ENCODE results near the gene EPHB1.

The EPHB1 gene

DNA sequence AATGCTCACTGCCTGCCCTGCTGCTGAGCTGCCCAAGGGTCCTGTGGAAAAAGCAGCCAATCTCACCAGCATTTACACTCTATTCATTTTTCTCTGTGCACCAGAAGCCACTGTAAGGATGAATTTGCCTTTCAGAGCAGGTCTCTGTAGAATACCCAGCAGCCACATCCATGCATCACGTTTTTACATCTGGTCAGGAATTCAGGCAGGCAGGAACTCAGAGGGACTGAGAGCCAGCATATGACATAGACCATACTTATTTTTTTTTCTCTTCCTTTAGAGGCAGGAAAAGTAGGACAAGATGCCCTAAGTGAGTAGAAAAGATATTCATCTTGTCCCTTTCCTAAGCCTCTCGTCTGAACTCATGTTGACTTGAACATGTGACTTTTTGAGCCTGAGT is 292.7 kb downstream of the EPHB1 start:
- TF ChIP-seq CTCF (IDR thresholded peaks at IDR 0.05; ENCODE audit: low read depth, low read length) = no peak
- H3K4me3 ChIP-seq (ENCODE audit: low read depth, low read length) = no peak overlapping the region
- in situ Hi-C loops (cut with HindIII; ENCODE audit: low sequenced_read_pairs) = no loop called here
- DNase-seq (ENCODE audit: low read depth, low spot score) = no peak

DNA sequence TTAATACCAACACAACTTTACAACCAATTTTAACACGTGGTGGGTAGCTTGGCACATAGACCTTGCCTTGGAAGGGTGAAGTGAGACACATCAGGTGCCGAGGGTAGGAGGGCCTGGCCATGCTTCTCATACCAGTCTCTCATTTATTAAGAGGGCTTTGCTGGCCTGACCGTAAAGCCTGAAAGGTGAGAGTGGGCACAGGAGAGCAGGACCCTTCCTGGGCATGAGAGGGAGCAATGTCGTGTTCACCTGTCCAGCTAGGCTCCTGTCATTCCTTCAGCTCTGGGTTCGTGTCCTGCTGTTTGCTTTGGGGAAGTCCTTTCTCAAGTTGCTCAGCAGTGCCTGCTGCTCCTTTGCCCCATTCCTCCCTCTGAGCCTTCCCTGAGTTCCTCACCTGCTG is 294.4 kb downstream of the EPHB1 start:
- no peak for DNase-seq (ENCODE audit: low read depth, low spot score)
- no peak overlapping the region for H3K4me3 ChIP-seq (ENCODE audit: low read depth, low read length)
- TF ChIP-seq CTCF (IDR thresholded peaks at IDR 0.05; ENCODE audit: low read depth, low read length) = no peak
- in situ Hi-C loops (cut with HindIII; ENCODE audit: low sequenced_read_pairs) = no loop called here

DNA sequence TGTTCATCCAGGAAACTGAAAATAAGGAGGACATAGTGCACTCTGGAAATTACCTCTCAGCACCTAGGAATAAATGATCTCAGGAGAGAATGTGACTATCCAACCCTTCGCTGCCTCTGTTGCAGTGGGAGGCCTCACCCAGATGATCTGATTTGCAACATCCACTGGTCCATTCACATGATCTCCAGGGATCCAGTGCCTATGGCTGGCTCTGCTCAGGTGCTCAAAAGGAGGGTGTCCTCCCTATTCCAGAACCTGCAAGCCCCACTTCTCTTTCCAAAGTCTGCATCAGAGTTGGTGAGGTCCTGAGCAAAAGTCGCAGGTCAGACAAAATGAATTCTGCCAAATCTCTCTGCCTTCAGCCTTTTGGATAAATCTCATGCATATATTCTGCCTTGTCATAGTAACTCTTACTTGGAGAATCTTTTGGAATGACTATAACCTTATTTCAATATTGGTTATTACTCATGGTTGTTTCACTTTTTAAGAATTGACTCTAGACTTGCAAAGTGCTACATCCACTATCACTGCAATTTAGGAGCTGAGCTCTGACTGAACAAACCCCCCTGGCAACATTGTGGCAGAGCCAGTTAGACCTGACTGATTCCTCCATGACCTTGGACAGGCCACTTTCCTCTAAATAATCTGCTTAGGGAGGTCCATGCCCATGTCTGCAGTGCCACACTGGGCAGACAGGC is 295.1 kb downstream of the EPHB1 start:
- TF ChIP-seq CTCF (IDR thresholded peaks at IDR 0.05; ENCODE audit: low read depth, low read length) = no peak
- in situ Hi-C loops (cut with HindIII; ENCODE audit: low sequenced_read_pairs) = no loop called here
- H3K4me3 ChIP-seq (ENCODE audit: low read depth, low read length) = no peak overlapping the region
- no peak for DNase-seq (ENCODE audit: low read depth, low spot score)

GRCh38 chr3:135091946-135092345 is 296.9 kb downstream of the EPHB1 start:
- H3K4me3 ChIP-seq (ENCODE audit: low read depth, low read length) = no peak overlapping the region
- in situ Hi-C loops (cut with HindIII; ENCODE audit: low sequenced_read_pairs) = no loop called here
- no peak for DNase-seq (ENCODE audit: low read depth, low spot score)
- TF ChIP-seq CTCF (IDR thresholded peaks at IDR 0.05; ENCODE audit: low read depth, low read length) = no peak

DNA sequence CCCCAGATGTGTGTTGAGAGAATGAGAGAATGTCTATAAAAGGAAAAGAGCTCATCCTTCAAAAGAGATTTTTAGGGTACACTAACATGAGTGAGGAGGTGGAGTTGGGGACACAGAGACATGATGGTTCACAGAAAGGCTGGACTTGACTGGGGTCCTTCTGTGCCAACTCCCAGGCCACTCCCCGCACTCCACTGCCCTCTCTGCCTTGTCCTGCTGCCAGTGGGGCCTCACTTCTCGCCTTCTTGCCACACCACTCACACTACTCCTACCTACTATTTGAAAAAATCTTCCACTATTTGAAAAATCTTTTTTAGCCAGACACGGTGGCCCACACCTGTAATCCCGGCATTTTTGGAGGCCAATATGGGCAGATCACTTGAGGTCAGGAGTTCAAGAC is 298.1 kb downstream of the EPHB1 start:
- H3K4me3 ChIP-seq (ENCODE audit: low read depth, low read length) = no peak overlapping the region
- no peak for DNase-seq (ENCODE audit: low read depth, low spot score)
- TF ChIP-seq CTCF (IDR thresholded peaks at IDR 0.05; ENCODE audit: low read depth, low read length) = no peak
- in situ Hi-C loops (cut with HindIII; ENCODE audit: low sequenced_read_pairs) = no loop called here

- no peak for DNase-seq (ENCODE audit: low read depth, low spot score)
- H3K4me3 ChIP-seq (ENCODE audit: low read depth, low read length) = no peak overlapping the region
- TF ChIP-seq CTCF (IDR thresholded peaks at IDR 0.05; ENCODE audit: low read depth, low read length) = no peak
- in situ Hi-C loops (cut with HindIII; ENCODE audit: low sequenced_read_pairs) = no loop called here
Measured at GRCh38 chr3:135097276-135097946, 302.4 kb downstream of the EPHB1 start.

Measured in astrocyte of the spinal cord (primary cell).